ENCODE data around the gene GUCY1B1. TPM values are rescaled to one million over a fixed set of nuclear protein-coding genes. Genes with fewer than 3 reads are reported as not detected.

GUCY1B1 gene
- total RNA-seq, 6 experiments from 2014 or later = 1.6 to 5.6 (median 3.9) TPM

DNA sequence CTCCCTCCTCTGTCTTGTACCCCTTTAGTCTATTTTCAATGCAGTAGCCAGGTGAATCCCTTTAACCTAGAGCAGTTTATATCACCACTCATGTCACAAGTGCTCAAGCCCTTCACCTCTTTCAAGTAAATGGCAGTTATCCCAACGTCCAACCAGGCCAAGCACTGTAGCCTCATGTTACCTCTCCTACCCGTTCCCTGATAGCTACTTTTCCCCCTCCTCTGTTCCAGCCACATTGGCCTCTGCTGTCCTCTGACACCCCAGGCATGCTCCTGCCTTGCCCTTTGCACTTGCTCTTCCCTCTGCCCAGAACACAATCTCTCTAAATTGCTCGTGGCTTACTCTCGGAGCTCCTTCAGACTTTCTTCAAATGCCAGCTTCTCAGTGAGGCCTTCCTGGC lies 15.2 kb downstream of the GUCY1B1 start:
- intact Hi-C loops (cut with DNase I) = no loop called here

DNA sequence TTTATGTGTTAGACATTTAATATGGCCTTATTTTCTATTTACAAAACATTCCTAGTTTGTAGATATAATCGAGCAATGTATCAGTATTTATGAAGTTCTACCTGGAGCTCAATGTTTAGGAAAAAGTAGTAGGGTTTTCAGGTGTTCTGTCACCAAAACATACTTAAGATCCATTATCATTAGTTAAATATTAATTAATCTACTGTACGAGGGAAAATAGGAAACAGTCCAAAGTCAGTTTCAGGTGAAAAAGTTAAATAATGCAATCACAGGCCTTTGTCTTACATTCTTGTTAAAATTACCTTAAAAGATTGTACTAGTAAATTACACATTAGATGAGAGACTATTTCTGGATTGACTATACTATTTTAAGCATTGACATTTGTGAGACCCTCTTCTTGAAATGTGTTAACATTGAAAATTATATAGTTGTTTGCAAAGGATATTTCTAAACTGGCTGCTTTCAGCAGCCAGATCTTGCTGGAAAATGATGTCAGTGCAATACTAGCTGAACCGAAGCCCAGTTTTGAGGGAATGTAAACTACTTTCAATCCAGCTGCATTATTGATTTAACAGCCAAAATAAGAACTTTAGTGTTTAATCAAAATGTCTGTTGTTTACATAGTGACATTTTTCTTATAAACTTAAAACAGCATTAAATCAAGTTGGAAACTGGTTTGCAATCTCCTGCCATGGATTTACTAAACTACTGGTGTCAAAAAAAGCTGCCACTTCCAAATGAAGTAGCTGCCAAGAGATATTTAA lies 19.3 kb downstream of the GUCY1B1 start:
- 17% methylated on average over 3 of the region's 3 CpGs for WGBS (ENCODE audit: insufficient coverage, low coverage, low lambda C conversion rate, missing lambda C conversion rate)
- intact Hi-C loops (cut with DNase I) = no loop called here
- Histone ChIP-seq H3K27ac (peak overlapping the region; percentile 15 to 90 (median 57)), H3K36me3 (no peaks in the 10 kb centered on the region), H3K4me1 (peaks cover 0 to 28% (median 4%) of the 10 kb centered on the region in 4 donors), H3K4me3 (no peak overlapping the region), H3K9me3 (no peaks in the 10 kb centered on the region), H3K27me3 (no peaks in the 10 kb centered on the region)
- TF ChIP-seq, protein P1, sequence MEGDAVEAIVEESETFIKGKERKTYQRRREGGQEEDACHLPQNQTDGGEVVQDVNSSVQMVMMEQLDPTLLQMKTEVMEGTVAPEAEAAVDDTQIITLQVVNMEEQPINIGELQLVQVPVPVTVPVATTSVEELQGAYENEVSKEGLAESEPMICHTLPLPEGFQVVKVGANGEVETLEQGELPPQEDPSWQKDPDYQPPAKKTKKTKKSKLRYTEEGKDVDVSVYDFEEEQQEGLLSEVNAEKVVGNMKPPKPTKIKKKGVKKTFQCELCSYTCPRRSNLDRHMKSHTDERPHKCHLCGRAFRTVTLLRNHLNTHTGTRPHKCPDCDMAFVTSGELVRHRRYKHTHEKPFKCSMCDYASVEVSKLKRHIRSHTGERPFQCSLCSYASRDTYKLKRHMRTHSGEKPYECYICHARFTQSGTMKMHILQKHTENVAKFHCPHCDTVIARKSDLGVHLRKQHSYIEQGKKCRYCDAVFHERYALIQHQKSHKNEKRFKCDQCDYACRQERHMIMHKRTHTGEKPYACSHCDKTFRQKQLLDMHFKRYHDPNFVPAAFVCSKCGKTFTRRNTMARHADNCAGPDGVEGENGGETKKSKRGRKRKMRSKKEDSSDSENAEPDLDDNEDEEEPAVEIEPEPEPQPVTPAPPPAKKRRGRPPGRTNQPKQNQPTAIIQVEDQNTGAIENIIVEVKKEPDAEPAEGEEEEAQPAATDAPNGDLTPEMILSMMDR (IDR thresholded peaks at IDR 0.05) = no peak
- no peak for TF ChIP-seq POLR2A (IDR thresholded peaks at IDR 0.05)
- ATAC-seq (peak; percentile 85 to 95 (median 88)), DNase-seq (peak in 1 of 3 donors; percentile 60)

More for the DNA sequence above, 15.2 kb downstream of the GUCY1B1 start:
- no peak overlapping the region for H3K4me3 ChIP-seq
- peaks cover 0 to 32% (median 2%) of the 10 kb centered on the region in 4 donors for H3K4me1 ChIP-seq
- no peaks in the 10 kb centered on the region for H3K27me3 ChIP-seq
- H3K36me3 ChIP-seq = no peaks in the 10 kb centered on the region
- TF ChIP-seq, protein P1 (IDR thresholded peaks at IDR 0.05) = no peak
- TF ChIP-seq POLR2A (IDR thresholded peaks at IDR 0.05) = no peak
- 22% methylated on average over 4 of the region's 4 CpGs for WGBS (ENCODE audit: insufficient coverage, low coverage, low lambda C conversion rate, missing lambda C conversion rate)
- DNase-seq (peak in 1 of 3 donors; percentile 55), ATAC-seq (peak; percentile 43 to 77 (median 64))
- H3K27ac ChIP-seq = peak overlapping the region in 1 of 3 donors; percentile 30
- H3K9me3 ChIP-seq = no peaks in the 10 kb centered on the region

DNA sequence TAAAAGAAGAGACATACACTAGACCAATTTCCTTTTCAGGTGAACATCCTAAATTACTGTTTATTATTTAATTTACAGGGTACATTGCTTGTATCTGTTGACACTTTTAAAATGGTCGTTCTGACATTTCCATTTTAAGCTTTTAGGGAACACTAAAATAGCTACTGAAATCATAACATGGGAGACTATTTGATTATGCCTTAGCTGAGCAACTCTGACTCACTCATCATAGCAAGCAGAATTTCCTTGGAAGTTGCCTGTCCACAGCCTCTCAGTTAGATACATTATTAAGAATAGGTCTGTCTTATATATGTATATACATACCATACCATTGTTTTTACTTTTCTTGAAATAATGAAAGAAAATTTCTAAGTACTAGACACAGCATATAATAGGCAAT lies 22.0 kb downstream of the GUCY1B1 start:
- Histone ChIP-seq H3K27me3 (no peaks in the 10 kb centered on the region), H3K9me3 (no peaks in the 10 kb centered on the region), H3K27ac (no peak overlapping the region), H3K36me3 (no peaks in the 10 kb centered on the region), H3K4me1 (peaks cover 0 to 28% (median 4%) of the 10 kb centered on the region in 4 donors), H3K4me3 (no peak overlapping the region)
- no peak for DNase-seq
- 62% methylated on average over 1 of the region's 1 CpG for WGBS (ENCODE audit: insufficient coverage, low coverage, low lambda C conversion rate, missing lambda C conversion rate)
- TF ChIP-seq, protein P1 (IDR thresholded peaks at IDR 0.05) = no peak
- no peak for TF ChIP-seq POLR2A (IDR thresholded peaks at IDR 0.05)
- no peak for ATAC-seq
- intact Hi-C loops (cut with DNase I) = loop anchor here in 1 of 2 donors (10.0 kb wide), 1 partner anchor 346 kb away; no protein-coding TSS in a partner anchor

DNA sequence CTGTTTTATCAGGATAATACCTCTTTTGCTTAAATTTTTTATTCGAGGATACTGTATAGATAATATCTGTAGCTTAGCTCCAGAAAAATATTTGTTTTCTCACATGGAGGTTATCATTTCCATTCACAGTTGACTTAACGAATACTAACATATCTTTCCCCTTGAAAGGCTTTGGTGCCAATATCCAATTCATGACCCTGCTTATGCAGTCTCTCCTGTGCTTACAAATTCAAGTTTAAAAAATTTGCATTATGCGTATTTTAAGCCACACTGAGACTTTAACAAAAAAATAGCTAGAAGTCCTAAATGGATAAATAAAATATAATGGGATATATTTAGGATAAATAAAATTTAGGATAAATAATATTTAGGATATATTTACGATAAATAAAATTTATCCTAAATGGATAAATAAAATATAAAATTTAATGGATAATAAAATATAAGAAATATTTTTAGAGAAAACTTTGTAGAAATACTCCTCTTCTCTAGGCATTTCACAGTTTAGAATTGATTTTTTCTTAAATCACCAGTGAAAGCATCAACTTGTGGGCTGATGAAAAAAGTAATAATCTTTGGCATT lies 22.5 kb downstream of the GUCY1B1 start:
- TF ChIP-seq POLR2A (IDR thresholded peaks at IDR 0.05) = no peak
- TF ChIP-seq, protein P1 (IDR thresholded peaks at IDR 0.05) = no peak
- no peak for DNase-seq
- Histone ChIP-seq H3K4me3 (no peak overlapping the region), H3K27me3 (no peaks in the 10 kb centered on the region), H3K9me3 (no peaks in the 10 kb centered on the region), H3K27ac (no peak overlapping the region), H3K4me1 (peaks cover 0 to 28% (median 4%) of the 10 kb centered on the region in 4 donors), H3K36me3 (no peaks in the 10 kb centered on the region)
- 77% methylated on average over 4 of the region's 4 CpGs for WGBS (ENCODE audit: insufficient coverage, low coverage, low lambda C conversion rate, missing lambda C conversion rate)
- intact Hi-C loops (cut with DNase I) = loop anchor here in 1 of 2 donors (10.0 kb wide), 1 partner anchor 347 kb away; no protein-coding TSS in a partner anchor
- no peak for ATAC-seq
